Activated CD4-positive, CD25-positive, alpha-beta regulatory T cell treated with anti-CD3 and anti-CD28 coated beads, Interleukin-2, amount 50 U/mL, for 16 hours (primary cell): Measurements from ENCODE around the gene IFRD2.

ENCODE experiments used
- DNase-seq: peaks from one replicate; pipeline ENCODE4 v3.0.0-alpha.2; 2020; ENCODE audit warnings: low read depth, low spot score

IFRD2 gene

GRCh38 chr3:50292159-50293078, at the start of gene IFRD2:
Gene IFRD2, minus strand, starts transcription at chr3:50292429. Its CDS starts 155 bp downstream, at chr3:50292274.
- peak; percentile 92 for DNase-seq

GRCh38 chr3:50341537-50341936, 49.3 kb upstream of the IFRD2 start:
- DNase-seq: no peak

- no peak for DNase-seq
Measured at GRCh38 chr3:50340448-50341329, 48.5 kb upstream of the IFRD2 start, which contains the start of gene RASSF1. Gene RASSF1, minus strand, starts transcription at chr3:50340836. Its CDS starts 31 bp downstream, at chr3:50340805.

- DNase-seq: no peak
Measured at GRCh38 chr3:50340147-50340447, 47.9 kb upstream of the IFRD2 start.

- DNase-seq: no peak
Measured at GRCh38 chr3:50339485-50340146, 47.4 kb upstream of the IFRD2 start.

GRCh38 chr3:50338965-50339364, 46.7 kb upstream of the IFRD2 start:
- DNase-seq: no peak

- peak; percentile 86 for DNase-seq
Measured at GRCh38 chr3:50337175-50337861, 45.1 kb upstream of the IFRD2 start.

GRCh38 chr3:50336452-50337174, 44.4 kb upstream of the IFRD2 start:
- DNase-seq: no peak

GRCh38 chr3:50334339-50335075, 42.3 kb upstream of the IFRD2 start:
- DNase-seq: no peak

- no peak for DNase-seq
Measured at GRCh38 chr3:50333744-50334328, 41.6 kb upstream of the IFRD2 start.

GRCh38 chr3:50331364-50331907, 39.2 kb upstream of the IFRD2 start:
- no peak for DNase-seq

GRCh38 chr3:50330330-50330729, 38.1 kb upstream of the IFRD2 start:
- no peak for DNase-seq

- peak; percentile 89 for DNase-seq
Measured at GRCh38 chr3:50327943-50328691, 35.9 kb upstream of the IFRD2 start, which contains the start of gene TUSC2. Gene TUSC2, minus strand, starts transcription at chr3:50328223. Its CDS starts 124 bp downstream, at chr3:50328099.

GRCh38 chr3:50327129-50327528, 34.9 kb upstream of the IFRD2 start:
- no peak for DNase-seq

- no peak for DNase-seq
Measured at GRCh38 chr3:50326182-50326541, 33.9 kb upstream of the IFRD2 start.

GRCh38 chr3:50325497-50326181, 33.4 kb upstream of the IFRD2 start:
- DNase-seq: no peak

GRCh38 chr3:50325113-50325480, 32.9 kb upstream of the IFRD2 start:
- no peak for DNase-seq
